GM18526 (cell line): ENCODE results near the gene WDR27.

Experiments used
- POLR2A ChIP-seq: IDR thresholded peaks from 3 replicates; pipeline ENCODE4 v1.6.1; 2011; ENCODE audit not compliant: insufficient read length; ENCODE audit errors: extremely low read depth

WDR27 gene

GRCh38 chr6:169575365-169575764 is 126.5 kb downstream of the WDR27 start:
- TF ChIP-seq POLR2A: no peak

GRCh38 chr6:169574420-169574819 is 127.4 kb downstream of the WDR27 start:
- TF ChIP-seq POLR2A: no peak

- no peak for TF ChIP-seq POLR2A
These were observed 127.9 kb downstream of the WDR27 start for GRCh38 chr6:169573883-169574282.

- no peak for TF ChIP-seq POLR2A
These were observed 130.5 kb downstream of the WDR27 start for GRCh38 chr6:169571123-169571962.

- TF ChIP-seq POLR2A: no peak
These were observed 133.3 kb downstream of the WDR27 start for GRCh38 chr6:169568314-169569087.

- TF ChIP-seq POLR2A: no peak
These were observed 134.0 kb downstream of the WDR27 start for GRCh38 chr6:169567819-169568218.

GRCh38 chr6:169566961-169567750 is 134.7 kb downstream of the WDR27 start:
- TF ChIP-seq POLR2A: no peak

- no peak for TF ChIP-seq POLR2A
These were observed 135.5 kb downstream of the WDR27 start for GRCh38 chr6:169566319-169566718.

GRCh38 chr6:169564453-169565240 is 137.2 kb downstream of the WDR27 start:
- TF ChIP-seq POLR2A: no peak

- TF ChIP-seq POLR2A: no peak
These were observed 140.2 kb downstream of the WDR27 start for GRCh38 chr6:169561665-169562064.

GRCh38 chr6:169559592-169559991 is 142.2 kb downstream of the WDR27 start:
- no peak for TF ChIP-seq POLR2A

- no peak for TF ChIP-seq POLR2A
These were observed 142.9 kb downstream of the WDR27 start for GRCh38 chr6:169558774-169559441.

- no peak for TF ChIP-seq POLR2A
These were observed 143.5 kb downstream of the WDR27 start for GRCh38 chr6:169558378-169558773.

GRCh38 chr6:169557887-169558286 is 143.9 kb downstream of the WDR27 start:
- no peak for TF ChIP-seq POLR2A
